Dermis lymphatic vessel endothelial cell (primary cell): ENCODE measurements around the gene GNA14. TPM values are rescaled to one million over a fixed set of nuclear protein-coding genes. Genes with fewer than 3 reads are reported as not detected.

ENCODE experiments used
- total RNA-seq: library from RNA; depleted of rRNA; stranded (reverse); fragments of >200 nt; gene quantifications from 2 replicates; pipeline ENCODE4 v1.2.1, GENCODE V29; 2014

Gene GNA14
- 15.3 and 20.5 TPM in 2 replicates for total RNA-seq

DNA sequence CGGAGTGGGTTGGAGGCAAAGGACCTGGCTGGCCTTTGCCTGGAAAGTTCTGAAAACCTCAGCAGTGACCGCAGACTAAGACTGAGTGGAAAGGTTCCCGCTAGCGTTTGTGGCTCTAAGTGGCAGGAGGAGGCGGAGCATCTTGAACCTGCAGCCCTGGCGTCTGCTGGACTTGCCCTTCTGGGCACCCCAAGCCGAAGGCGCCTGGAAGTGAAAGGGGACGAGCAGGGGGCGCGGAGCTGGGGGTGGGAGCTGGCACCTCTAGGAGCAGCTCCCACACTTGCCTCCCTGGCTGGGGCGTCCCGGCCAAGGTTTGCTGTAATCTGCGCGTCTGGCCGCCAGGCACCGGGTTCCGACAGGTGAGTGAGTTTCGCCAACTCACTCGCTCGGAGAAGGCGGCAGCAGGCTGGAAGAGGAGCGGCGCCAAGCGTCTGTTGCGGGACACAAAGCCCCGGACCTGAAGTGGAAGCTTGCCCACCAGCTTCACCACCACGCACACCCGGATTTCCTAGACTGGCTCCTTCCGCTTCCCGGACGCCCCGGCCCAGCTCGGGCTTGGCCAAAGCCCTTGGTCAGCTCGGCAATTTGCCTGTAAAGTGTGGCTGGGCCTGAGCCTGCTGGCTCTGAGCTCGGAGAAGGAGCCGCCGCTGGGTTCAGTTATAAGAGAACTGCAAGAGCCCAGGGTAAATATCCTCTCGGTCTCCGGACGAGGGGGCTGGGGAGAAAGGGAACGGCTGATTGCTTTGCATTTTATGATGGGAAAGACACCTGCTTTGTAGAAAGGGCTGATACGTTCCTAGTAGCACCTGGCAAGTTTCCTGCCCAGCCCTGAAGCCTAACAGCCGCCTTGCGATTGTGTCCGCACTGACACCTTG, at the start of gene GNA14:
GNA14 (minus strand) TSS at position 89 of the 875 bp plus-strand sequence. CDS start 529 bp downstream, outside the sequence.

